GM13976 (cell line): ENCODE results near the gene CMBL.

ENCODE experiments used
- DNase-seq: peaks from one replicate; pipeline ENCODE4 v3.0.0; 2012; ENCODE audit warnings: low spot score
- CTCF ChIP-seq: IDR thresholded peaks from 2 replicates; pipeline ENCODE4 v1.5.1; 2012; ENCODE audit warnings: borderline replicate concordance, mild to moderate bottlenecking; ENCODE audit not compliant: insufficient read depth; ENCODE audit errors: extremely low read depth, missing control alignments, control extremely low read depth
- in situ Hi-C: fragments of 300-500 bp; cut with MboI; formaldehyde crosslinking; loops from one replicate; pipeline ENCODE4 v1.12.0; 2022; ENCODE audit warnings: low sequenced_read_pairs, mixed read lengths, inconsistent platforms; ENCODE audit not compliant: unreplicated experiment

CMBL gene

DNA sequence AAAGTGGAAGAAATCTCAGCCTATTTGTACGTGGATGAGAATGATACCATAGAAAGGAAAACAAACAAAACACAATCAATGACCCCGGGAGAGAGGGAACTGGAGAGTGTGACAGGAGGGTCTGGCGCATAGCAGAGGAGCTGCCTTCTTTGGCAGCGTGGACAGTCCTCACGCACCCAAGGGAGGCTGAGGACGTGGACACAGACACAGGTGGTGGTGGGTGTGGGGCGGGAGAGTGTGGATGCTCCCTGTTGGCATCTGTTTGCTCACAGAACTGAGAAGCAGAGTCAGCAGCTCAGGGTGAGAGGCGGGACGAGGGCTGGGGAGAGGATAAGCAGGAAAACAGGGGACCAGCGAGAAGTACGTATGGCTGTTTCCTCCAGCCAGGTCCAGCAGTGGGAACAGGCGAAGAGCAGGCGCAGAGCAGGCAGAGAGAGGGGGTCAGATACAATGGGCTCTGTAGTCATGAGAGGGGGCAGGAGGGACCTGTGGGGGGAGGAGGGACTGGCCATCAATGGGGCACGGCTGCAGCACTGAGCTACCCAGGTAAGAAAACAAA, 10.0 kb downstream of the CMBL start:
- TF ChIP-seq CTCF: no peak
- in situ Hi-C loops: no loop called here
- DNase-seq: no peak

- TF ChIP-seq CTCF: no peak
- in situ Hi-C loops: no loop called here
Observed at GRCh38 chr5:10295619-10296326, 11.9 kb downstream of the CMBL start.

DNA sequence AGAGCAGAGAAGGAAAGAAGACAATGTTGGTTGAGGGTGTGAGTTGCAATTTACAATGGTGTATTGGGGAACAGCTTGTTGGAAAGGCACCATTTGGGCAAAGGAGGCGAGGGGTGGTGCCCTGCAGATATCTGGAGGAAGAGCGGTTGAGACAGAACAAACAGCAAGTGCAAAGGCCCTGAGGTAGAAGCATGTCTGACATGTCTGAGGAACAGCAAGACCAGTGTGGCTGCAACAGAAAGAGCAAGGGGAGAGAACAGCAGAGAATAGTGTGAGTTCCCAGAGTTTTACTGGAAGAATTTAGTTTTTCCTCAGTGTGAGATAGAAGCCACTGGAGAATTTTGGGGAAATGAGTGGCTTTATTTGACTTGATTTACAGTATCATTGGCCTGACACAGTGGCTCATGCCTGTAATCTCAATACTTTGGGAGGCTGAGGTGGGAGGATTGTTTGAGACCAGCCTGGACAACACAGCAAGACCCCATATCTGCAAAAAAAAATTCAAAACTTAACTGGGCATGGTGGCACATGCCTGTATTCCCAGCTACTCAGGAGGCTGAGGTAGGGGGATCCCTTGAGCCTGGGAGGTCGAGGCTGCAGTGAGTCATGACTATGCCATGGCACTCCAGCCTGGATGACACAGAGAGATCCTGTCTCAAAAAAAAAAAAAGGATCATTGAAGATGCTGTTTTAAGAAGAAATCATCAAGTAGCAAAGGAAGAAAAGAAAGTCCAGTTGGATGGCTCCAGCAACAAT, 13.6 kb downstream of the CMBL start:
- no peak for DNase-seq
- in situ Hi-C loops: no loop called here
- no peak for TF ChIP-seq CTCF

More at GRCh38 chr5:10295619-10296326, 11.9 kb downstream of the CMBL start:
- DNase-seq: no peak

- no peak for DNase-seq
- no peak for TF ChIP-seq CTCF
- in situ Hi-C loops: no loop called here
Observed at GRCh38 chr5:10291692-10292339, 15.9 kb downstream of the CMBL start.

DNA sequence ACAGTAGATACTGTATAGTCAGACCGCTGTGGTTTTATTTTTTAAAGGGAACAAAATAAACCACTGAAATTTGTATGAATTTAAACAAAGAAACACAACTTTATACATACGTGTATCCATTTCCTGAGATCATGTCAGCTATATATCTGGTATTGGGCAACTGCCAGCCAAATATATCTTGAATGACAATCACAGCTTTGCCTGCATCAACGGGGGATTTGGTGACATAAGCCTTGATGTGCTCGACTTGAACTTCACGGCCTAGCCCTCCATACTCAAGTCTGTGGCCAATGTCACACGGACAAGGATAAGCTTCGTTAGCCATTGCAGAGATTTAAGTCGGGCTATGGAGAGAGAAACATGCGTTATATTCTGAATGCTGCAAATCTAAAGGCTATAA, 17.3 kb downstream of the CMBL start:
- in situ Hi-C loops: no loop called here
- DNase-seq: no peak
- TF ChIP-seq CTCF: no peak

GRCh38 chr5:10289991-10290390, 17.7 kb downstream of the CMBL start:
- TF ChIP-seq CTCF: no peak
- in situ Hi-C loops: no loop called here
- no peak for DNase-seq
